CD4-positive, alpha-beta memory T cell (primary cell): ENCODE data around the gene SRRM3. TPM values are rescaled to one million over a fixed set of nuclear protein-coding genes. Genes with fewer than 3 reads are reported as not detected.

Source experiments
- CTCF ChIA-PET: fragments of 350-600 bp; sonication (Branson Sonifier 250); formaldehyde crosslinking; loops from one replicate; lab custom pipeline; 2021; ENCODE audit warnings: inconsistent platforms; ENCODE audit not compliant: partially characterized antibody; lab: Charles Lee
- POLR2A ChIA-PET: fragments of 350-600 bp; sonication (Branson Sonifier 250); formaldehyde crosslinking; loops from one replicate; lab custom pipeline; 2021; ENCODE audit not compliant: partially characterized antibody; lab: Charles Lee
- DNase-seq, 5 donors: peaks; one replicate each; pipeline versions ENCODE4 v3.0.0 to v3.0.0-alpha.2; 2020 to 2022; ENCODE audit warnings: mixed read lengths in 1 of 5
- H3K27ac ChIP-seq: one replicate; pipeline ENCODE4 v1.7.0; 2013; ENCODE audit warnings: low read depth, low read length
- H3K27me3 ChIP-seq: 2 replicates; pipeline ENCODE4 v1.7.0; 2013; ENCODE audit warnings: mild to moderate bottlenecking, low read length, moderate library complexity; ENCODE audit not compliant: insufficient read depth
- H3K36me3 ChIP-seq: 2 replicates; pipeline ENCODE4 v1.7.0; 2013; ENCODE audit warnings: mild to moderate bottlenecking, low read length, moderate library complexity; ENCODE audit not compliant: insufficient read depth
- H3K4me1 ChIP-seq: 2 replicates; pipeline ENCODE4 v1.7.0; 2013; ENCODE audit warnings: mild to moderate bottlenecking, low read length, moderate library complexity; ENCODE audit not compliant: insufficient read depth
- H3K4me3 ChIP-seq, 2 donors: one replicate each; pipeline ENCODE4 v1.7.0; 2013; ENCODE audit warnings: low read length in 2 of 2, mild to moderate bottlenecking in 1 of 2
- H3K9me3 ChIP-seq, 2 donors: one replicate each; pipeline ENCODE4 v1.7.0; 2013; ENCODE audit warnings: low read length in 2 of 2, control low read depth in 1 of 2; ENCODE audit not compliant: control insufficient read depth in 1 of 2
- H3K27ac Mint-ChIP-seq, 7 donors: one replicate each; pipeline ENCODE4 v1.8.0; 2020 to 2021; ENCODE audit warnings: mixed read lengths in 7 of 7, mild to moderate bottlenecking in 6 of 7, inconsistent platforms in 3 of 7, moderate library complexity in 3 of 7
- H3K27me3 Mint-ChIP-seq, 2 donors: one replicate each; pipeline ENCODE4 v1.8.0; 2020 to 2021; ENCODE audit warnings: mixed read lengths in 2 of 2
- H3K36me3 Mint-ChIP-seq, 2 donors: one replicate each; pipeline ENCODE4 v1.8.0; 2020 to 2021; ENCODE audit warnings: mixed read lengths in 2 of 2, inconsistent platforms in 1 of 2, mild to moderate bottlenecking in 1 of 2
- H3K4me1 Mint-ChIP-seq, 4 donors: one replicate each; pipeline ENCODE4 v1.8.0; 2020 to 2021; ENCODE audit warnings: mixed read lengths in 4 of 4, mild to moderate bottlenecking in 1 of 4
- H3K4me3 Mint-ChIP-seq, 8 donors: one replicate each; pipeline ENCODE4 v1.8.0; 2020 to 2021; ENCODE audit warnings: mixed read lengths in 8 of 8, mild to moderate bottlenecking in 7 of 8, moderate library complexity in 6 of 8, inconsistent platforms in 3 of 8
- H3K9me3 Mint-ChIP-seq, 8 donors: one replicate each; pipeline ENCODE4 v1.8.0; 2020 to 2021; ENCODE audit warnings: mixed read lengths in 8 of 8, mild to moderate bottlenecking in 5 of 8, inconsistent platforms in 3 of 8, moderate library complexity in 1 of 8
- intact Hi-C: fragments of 100-400 bp; cut with micrococcal nuclease; formaldehyde crosslinking; loops from one replicate; pipeline ENCODE4 v1.15.1; 2023
- polyA plus RNA-seq, 2 donors: library from polyadenylated mRNA; unstranded; fragments of 300-500 nt; fragmentation: Illumina TruSeq; gene quantifications; one replicate each; pipeline ENCODE4 v1.2.3, GENCODE V29; 2021
- total RNA-seq, 2 experiments: library from RNA; stranded (reverse); gene quantifications; one replicate each; pipeline ENCODE4 v1.2.3, GENCODE V29; 2021

SRRM3 gene
- total and polyA plus RNA-seq, 4 experiments from 2014 or later = not detected

- no peaks in the 10 kb centered on the region for H3K36me3 ChIP-seq
- no peaks in the 10 kb centered on the region for H3K27me3 ChIP-seq
- H3K9me3 Mint-ChIP-seq = no peaks in the 10 kb centered on the region
- DNase-seq = no peak
- H3K27ac Mint-ChIP-seq = no peak overlapping the region
- ChIA-PET POLR2A (no interaction called here), CTCF (no interaction called here)
- no peaks in the 10 kb centered on the region for H3K36me3 Mint-ChIP-seq
- intact Hi-C loops = no loop called here
- no peaks in the 10 kb centered on the region for H3K9me3 ChIP-seq
- peaks cover 21 to 28% of the 10 kb centered on the region in 2 donors for H3K27me3 Mint-ChIP-seq
- no peak overlapping the region for H3K27ac ChIP-seq
- no peak overlapping the region for H3K4me3 Mint-ChIP-seq
- H3K4me1 ChIP-seq = no peaks in the 10 kb centered on the region
- no peak overlapping the region for H3K4me3 ChIP-seq
- peaks cover 0 to 10% (median 5%) of the 10 kb centered on the region in 4 donors for H3K4me1 Mint-ChIP-seq
Observed at GRCh38 chr7:76272142-76272541, 70.4 kb downstream of the SRRM3 start.

- Histone ChIP-seq H3K36me3 (no peaks in the 10 kb centered on the region), H3K4me3 (no peak overlapping the region), H3K27me3 (no peaks in the 10 kb centered on the region), H3K9me3 (no peaks in the 10 kb centered on the region), H3K27ac (no peak overlapping the region), H3K4me1 (no peaks in the 10 kb centered on the region)
- H3K9me3 Mint-ChIP-seq = no peaks in the 10 kb centered on the region
- H3K27me3 Mint-ChIP-seq = peaks cover 19 to 26% of the 10 kb centered on the region in 2 donors
- peaks cover 0 to 8% (median 5%) of the 10 kb centered on the region in 4 donors for H3K4me1 Mint-ChIP-seq
- peak overlapping the region in 1 of 7 donors; percentile 24 for H3K27ac Mint-ChIP-seq
- intact Hi-C loops = no loop called here
- H3K36me3 Mint-ChIP-seq = no peaks in the 10 kb centered on the region
- ChIA-PET POLR2A (no interaction called here), CTCF (no interaction called here)
- no peak overlapping the region for H3K4me3 Mint-ChIP-seq
- no peak for DNase-seq
Observed at GRCh38 chr7:76272851-76273497, 71.3 kb downstream of the SRRM3 start.

GRCh38 chr7:76273503-76273902 lies 71.8 kb downstream of the SRRM3 start:
- POLR2A ChIA-PET = no interaction called here

GRCh38 chr7:76278540-76278939 lies 76.8 kb downstream of the SRRM3 start:
- ChIA-PET CTCF (no interaction called here), POLR2A (no interaction called here)
- Mint-ChIP-seq H3K4me3 (no peak overlapping the region), H3K27ac (no peak overlapping the region), H3K36me3 (no peaks in the 10 kb centered on the region), H3K9me3 (peaks cover 0 to 2% (median 0%) of the 10 kb centered on the region in 8 donors), H3K4me1 (peaks cover 7 to 14% (median 13%) of the 10 kb centered on the region in 4 donors), H3K27me3 (peaks cover 25 to 26% of the 10 kb centered on the region in 2 donors)
- Histone ChIP-seq H3K27me3 (peaks cover 16% of the 10 kb centered on the region), H3K9me3 (no peaks in the 10 kb centered on the region), H3K4me3 (no peak overlapping the region), H3K36me3 (no peaks in the 10 kb centered on the region), H3K27ac (no peak overlapping the region), H3K4me1 (peaks cover 13% of the 10 kb centered on the region)
- intact Hi-C loops = no loop called here
- no peak for DNase-seq

More at GRCh38 chr7:76273503-76273902, 71.8 kb downstream of the SRRM3 start:
- Histone ChIP-seq H3K9me3 (no peaks in the 10 kb centered on the region), H3K27ac (no peak overlapping the region), H3K36me3 (no peaks in the 10 kb centered on the region), H3K4me3 (no peak overlapping the region), H3K27me3 (no peaks in the 10 kb centered on the region), H3K4me1 (no peaks in the 10 kb centered on the region)
- Mint-ChIP-seq H3K27ac (no peak overlapping the region), H3K36me3 (no peaks in the 10 kb centered on the region), H3K4me1 (peaks cover 0 to 6% (median 1%) of the 10 kb centered on the region in 4 donors), H3K4me3 (no peak overlapping the region), H3K9me3 (no peaks in the 10 kb centered on the region), H3K27me3 (peaks cover 19 to 23% of the 10 kb centered on the region in 2 donors)
- no peak for DNase-seq
- intact Hi-C loops = no loop called here
- CTCF ChIA-PET = no interaction called here

- no peaks in the 10 kb centered on the region for H3K9me3 ChIP-seq
- DNase-seq = no peak
- Mint-ChIP-seq H3K4me3 (peak overlapping the region in 1 of 8 donors; percentile 63), H3K27me3 (peaks cover 25 to 31% of the 10 kb centered on the region in 2 donors), H3K36me3 (no peaks in the 10 kb centered on the region), H3K27ac (no peak overlapping the region), H3K4me1 (peaks cover 6 to 17% (median 15%) of the 10 kb centered on the region in 4 donors), H3K9me3 (peaks cover 0 to 2% (median 0%) of the 10 kb centered on the region in 8 donors)
- H3K27ac ChIP-seq = no peak overlapping the region
- ChIA-PET CTCF (no interaction called here), POLR2A (no interaction called here)
- peaks cover 13% of the 10 kb centered on the region for H3K4me1 ChIP-seq
- peaks cover 16% of the 10 kb centered on the region for H3K27me3 ChIP-seq
- no peaks in the 10 kb centered on the region for H3K36me3 ChIP-seq
- intact Hi-C loops = loop anchor here (5.0 kb wide), 1 partner anchor 37 kb away; no protein-coding TSS in a partner anchor
- H3K4me3 ChIP-seq = no peak overlapping the region
Observed at GRCh38 chr7:76280408-76280807, 78.7 kb downstream of the SRRM3 start.

GRCh38 chr7:76281006-76281705 lies 79.5 kb downstream of the SRRM3 start:
- Histone ChIP-seq H3K4me3 (no peak overlapping the region), H3K9me3 (no peaks in the 10 kb centered on the region), H3K36me3 (no peaks in the 10 kb centered on the region), H3K27me3 (peaks cover 16% of the 10 kb centered on the region), H3K4me1 (peaks cover 13% of the 10 kb centered on the region), H3K27ac (no peak overlapping the region)
- ChIA-PET POLR2A (interaction anchor here (1.6 kb wide), 1 partner anchor 37 kb away, joined by 5 read pairs; no protein-coding TSS in a partner anchor), CTCF (interaction anchor here (1.0 to 3.1 kb wide), 3 partner anchors 11 to 33 kb away, joined by 3 to 16 read pairs (median 11); no protein-coding TSS in a partner anchor)
- intact Hi-C loops = loop anchor here (5.0 kb wide), 1 partner anchor 36 kb away; no protein-coding TSS in a partner anchor
- H3K27me3 Mint-ChIP-seq = peaks cover 23 to 26% of the 10 kb centered on the region in 2 donors
- no peak for DNase-seq
- H3K4me3 Mint-ChIP-seq = peak overlapping the region; percentile 73 to 90 (median 80)
- H3K36me3 Mint-ChIP-seq = no peaks in the 10 kb centered on the region
- H3K4me1 Mint-ChIP-seq = peaks cover 6 to 17% (median 15%) of the 10 kb centered on the region in 4 donors
- H3K9me3 Mint-ChIP-seq = peaks cover 0 to 2% (median 0%) of the 10 kb centered on the region in 8 donors
- H3K27ac Mint-ChIP-seq = peak overlapping the region in 2 of 7 donors; percentile 16 to 63
